Breast epithelium (tissue), 3 donors: ENCODE data around the gene ZNF655.

Experiments
- POLR2AphosphoS5 ChIP-seq, 3 donors: sonication (generic); formaldehyde crosslinking; IDR thresholded peaks; one replicate each; pipeline ENCODE4 v1.6.1; 2017; ENCODE audit warnings: antibody characterized with exemption in 3 of 3
- TF ChIP-seq, protein P1 (sequence below), 3 donors: fragments of 450-650 bp; IDR thresholded peaks; one replicate each; pipeline ENCODE4 v1.5.1; 2016 to 2017; ENCODE audit warnings: antibody characterized with exemption in 3 of 3, mild to moderate bottlenecking in 3 of 3, moderate library complexity in 3 of 3

DNA sequence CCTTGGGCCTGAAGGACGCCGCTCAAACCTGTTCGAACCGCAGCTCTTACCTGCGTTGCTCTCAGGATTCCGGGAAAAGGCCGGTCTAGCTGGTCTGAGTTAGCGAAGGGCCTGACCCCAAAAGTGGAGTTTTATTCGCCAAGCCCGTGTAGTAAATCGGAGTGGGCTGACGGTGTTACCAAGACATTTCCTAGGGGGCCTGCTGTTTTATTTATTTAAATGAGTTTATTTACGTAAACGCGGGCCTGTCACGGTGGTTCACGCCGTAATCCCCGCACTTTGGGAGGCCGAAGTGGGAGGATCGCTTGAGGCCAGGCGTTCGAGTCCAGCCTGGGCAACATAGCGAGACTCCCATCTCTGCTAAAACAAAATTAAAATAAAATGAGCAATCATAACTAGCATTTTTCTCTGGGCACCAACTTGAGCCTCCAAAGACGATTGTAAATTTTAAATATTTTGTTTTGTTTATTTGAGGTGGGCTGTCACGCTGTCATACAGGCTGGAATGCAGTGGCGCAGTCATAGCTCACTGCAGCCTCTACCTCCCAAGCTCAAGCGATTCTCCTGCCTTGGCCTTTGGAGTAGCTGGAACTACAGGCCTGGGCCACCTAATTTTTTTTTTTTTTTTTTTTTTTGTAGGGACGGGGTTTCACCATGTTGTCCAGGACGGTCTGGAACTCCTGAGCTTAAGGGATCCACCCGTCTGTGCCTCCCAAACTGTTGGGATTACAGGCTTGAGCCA, 903 bp downstream of the ZNF655 start:
- TF ChIP-seq, protein P1, sequence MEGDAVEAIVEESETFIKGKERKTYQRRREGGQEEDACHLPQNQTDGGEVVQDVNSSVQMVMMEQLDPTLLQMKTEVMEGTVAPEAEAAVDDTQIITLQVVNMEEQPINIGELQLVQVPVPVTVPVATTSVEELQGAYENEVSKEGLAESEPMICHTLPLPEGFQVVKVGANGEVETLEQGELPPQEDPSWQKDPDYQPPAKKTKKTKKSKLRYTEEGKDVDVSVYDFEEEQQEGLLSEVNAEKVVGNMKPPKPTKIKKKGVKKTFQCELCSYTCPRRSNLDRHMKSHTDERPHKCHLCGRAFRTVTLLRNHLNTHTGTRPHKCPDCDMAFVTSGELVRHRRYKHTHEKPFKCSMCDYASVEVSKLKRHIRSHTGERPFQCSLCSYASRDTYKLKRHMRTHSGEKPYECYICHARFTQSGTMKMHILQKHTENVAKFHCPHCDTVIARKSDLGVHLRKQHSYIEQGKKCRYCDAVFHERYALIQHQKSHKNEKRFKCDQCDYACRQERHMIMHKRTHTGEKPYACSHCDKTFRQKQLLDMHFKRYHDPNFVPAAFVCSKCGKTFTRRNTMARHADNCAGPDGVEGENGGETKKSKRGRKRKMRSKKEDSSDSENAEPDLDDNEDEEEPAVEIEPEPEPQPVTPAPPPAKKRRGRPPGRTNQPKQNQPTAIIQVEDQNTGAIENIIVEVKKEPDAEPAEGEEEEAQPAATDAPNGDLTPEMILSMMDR (IDR thresholded peaks at IDR 0.05): no peak
- no peak for TF ChIP-seq POLR2AphosphoS5 (IDR thresholded peaks at IDR 0.05)
